GM12891 (cell line): Measurements from ENCODE around the gene XDH.

Experiments used
- POLR2A ChIP-seq: IDR thresholded peaks from 2 replicates; pipeline ENCODE4 v1.6.1; 2011; ENCODE audit warnings: low read depth, low read length, control low read depth
- POLR2AphosphoS5 ChIP-seq: IDR thresholded peaks from 2 replicates; pipeline ENCODE4 v1.6.1; 2011; ENCODE audit warnings: low read depth, low read length, control low read depth

GRCh38 chr2:31397094-31397493, 17.4 kb downstream of the XDH start:
- no peak for TF ChIP-seq POLR2AphosphoS5
- TF ChIP-seq POLR2A = no peak
